Measurements from ENCODE around the gene DNAH2.

GRCh38 chr17:7695586-7695985 is 22.0 kb upstream of the DNAH2 start:
- no peak for TF ChIP-seq EZH2 (IDR thresholded peaks at IDR 0.05)
- TF ChIP-seq POLR2AphosphoS5 (IDR thresholded peaks at IDR 0.05; ENCODE audit: borderline replicate concordance, low read depth, low read length), result no peak

Measured in SK-N-MC (cell line).